Fibroblast of the aortic adventitia (primary cell): Measurements from ENCODE around the gene RARA. TPM values are rescaled to one million over a fixed set of nuclear protein-coding genes. Genes with fewer than 3 reads are reported as not detected.
"Not testable (repeated sequence)": the region's sequence is repeated elsewhere in the genome, so short reads cannot be mapped to it uniquely, and the experiment has no call there.

Experiments
- DNase-seq: peaks from one replicate; pipeline ENCODE4 v3.0.0-alpha.2; 2010; ENCODE audit warnings: low read depth
- H3K4me3 ChIP-seq: 2 replicates; pipeline ENCODE4 v1.5.1; 2011; ENCODE audit warnings: low read depth, mild to moderate bottlenecking, control low read depth, low read length, moderate library complexity
- CTCF ChIP-seq: IDR thresholded peaks from 2 replicates; pipeline ENCODE4 v1.5.1; 2011; ENCODE audit warnings: mild to moderate bottlenecking, low read length, control low read depth, inconsistent platforms; ENCODE audit not compliant: insufficient read depth
- total RNA-seq: library from RNA; depleted of rRNA; stranded (reverse); fragments of >200 nt; gene quantifications from 2 replicates; pipeline ENCODE4 v1.2.3, GENCODE V29; 2012; ENCODE audit warnings: low replicate concordance

RARA gene
- total RNA-seq, 1 donor, result 25.2 TPM

GRCh38 chr17:40364906-40365305 is 55.9 kb downstream of the RARA start:
- no peak overlapping the region for H3K4me3 ChIP-seq
- DNase-seq, result no peak
- no peak for TF ChIP-seq CTCF

- TF ChIP-seq CTCF, result no peak
- DNase-seq, result no peak
- H3K4me3 ChIP-seq, result no peak overlapping the region
Measured at GRCh38 chr17:40366076-40366860, 57.3 kb downstream of the RARA start.

GRCh38 chr17:40366861-40367518 is 58.0 kb downstream of the RARA start:
- DNase-seq, result no peak
- TF ChIP-seq CTCF, result no peak
- H3K4me3 ChIP-seq, result no peak overlapping the region

GRCh38 chr17:40367728-40368127 is 58.7 kb downstream of the RARA start:
- not testable (repeated sequence) for DNase-seq, H3K4me3 ChIP-seq

GRCh38 chr17:40369923-40370322 is 60.9 kb downstream of the RARA start:
- no peak for DNase-seq
- no peak for TF ChIP-seq CTCF
- H3K4me3 ChIP-seq, result no peak overlapping the region

- TF ChIP-seq CTCF, result no peak
- no peak for DNase-seq
- no peak overlapping the region for H3K4me3 ChIP-seq
Measured at GRCh38 chr17:40371261-40371929, 62.4 kb downstream of the RARA start.

GRCh38 chr17:40372031-40372430 is 63.1 kb downstream of the RARA start:
- no peak overlapping the region for H3K4me3 ChIP-seq
- TF ChIP-seq CTCF, result no peak
- DNase-seq, result no peak

- not testable (repeated sequence) for H3K4me3 ChIP-seq, DNase-seq
Measured at GRCh38 chr17:40372644-40373043, 63.7 kb downstream of the RARA start.
